Panc1 (cell line): ENCODE data around the gene AMFR. TPM values are rescaled to one million over a fixed set of nuclear protein-coding genes. Genes with fewer than 3 reads are reported as not detected.

Experiments
- ATAC-seq: fragments of 200-7000 bp; cut with Tn5 transposase; 2 replicates; pipeline ENCODE4 v1.9.1; 2020; ENCODE audit warnings: mild to moderate bottlenecking, moderate library complexity
- BruUV-seq: library from RNA; stranded (reverse); fragments of 400-500 nt; replicated peaks from 2 replicates; lab custom pipeline; 2021; lab: Mats Ljungman, UMichigan
- CTCF ChIA-PET: fragments of 300-600 bp; sonication (Branson Sonifier 250); formaldehyde crosslinking; loops from one replicate; lab custom pipeline; 2022; ENCODE audit warnings: antibody characterized with exemption; lab: Charles Lee
- POLR2A ChIA-PET: fragments of 300-600 bp; sonication (Branson Sonifier 250); formaldehyde crosslinking; loops from one replicate; lab custom pipeline; 2022; ENCODE audit warnings: antibody characterized with exemption; lab: Charles Lee
- DNase-seq: peaks from one replicate; pipeline ENCODE4 v3.0.0-alpha.2; 2010; ENCODE audit warnings: low read depth, low spot score
- H3K27ac ChIP-seq: 2 replicates; pipeline ENCODE4 v1.5.1; 2011; ENCODE audit warnings: mild to moderate bottlenecking, low read length, inconsistent platforms
- H3K27me3 ChIP-seq: fragments of 200-500 bp; sonication (Bioruptor generic); 2 replicates; pipeline ENCODE4 v1.6.0; 2014; ENCODE audit warnings: low read length, inconsistent platforms; ENCODE audit not compliant: control insufficient read depth, insufficient read depth
- H3K36me3 ChIP-seq: fragments of 200-500 bp; sonication (Bioruptor generic); 2 replicates; pipeline ENCODE4 v1.5.1; 2014; ENCODE audit warnings: inconsistent platforms, mild to moderate bottlenecking, low read length, moderate library complexity; ENCODE audit not compliant: control insufficient read depth, insufficient read depth
- H3K4me1 ChIP-seq: 2 replicates; pipeline ENCODE4 v1.5.1; 2011; ENCODE audit warnings: inconsistent platforms, mild to moderate bottlenecking, low read length, moderate library complexity; ENCODE audit not compliant: control insufficient read depth, insufficient read depth
- H3K4me3 ChIP-seq, 2 experiments: 2 replicates each; pipeline ENCODE4 v1.5.1; 2011 to 2012; ENCODE audit warnings: low read depth in 2 of 2, low read length in 2 of 2, mild to moderate bottlenecking in 2 of 2, inconsistent platforms in 1 of 2, moderate library complexity in 1 of 2
- H3K9me3 ChIP-seq: fragments of 200-500 bp; sonication (Bioruptor generic); 2 replicates; pipeline ENCODE4 v1.5.1; 2014; ENCODE audit warnings: low read depth, mild to moderate bottlenecking, inconsistent platforms, low read length, moderate library complexity; ENCODE audit not compliant: control insufficient read depth, insufficient read depth
- POLR2AphosphoS5 ChIP-seq: IDR thresholded peaks from 2 replicates; pipeline ENCODE4 v1.6.1; 2012; ENCODE audit warnings: mild to moderate bottlenecking, low read depth, low read length, moderate library complexity
- SIN3A ChIP-seq: IDR thresholded peaks from 2 replicates; pipeline ENCODE4 v1.6.1; 2012; ENCODE audit warnings: low read depth, mild to moderate bottlenecking, low read length, moderate library complexity, borderline replicate concordance; ENCODE audit not compliant: insufficient read depth
- TCF7L2 ChIP-seq: IDR thresholded peaks from 2 replicates; pipeline ENCODE4 v1.6.1; 2011; ENCODE audit warnings: mild to moderate bottlenecking, low read depth, low read length, inconsistent platforms
- in situ Hi-C: cut with HindIII; loops from 2 replicates; pipeline ENCODE4 v1.10.0; 2016; ENCODE audit warnings: low sequenced_read_pairs, low pct_unique_long_range_greater_than_20kb
- intact Hi-C: fragments of 100-400 bp; cut with micrococcal nuclease; formaldehyde crosslinking; loops from one replicate; pipeline ENCODE4 v1.10.0; 2022; ENCODE audit not compliant: unreplicated experiment
- total RNA-seq: library from RNA; stranded (reverse); gene quantifications from one replicate; pipeline ENCODE4 v1.2.1, GENCODE V29; 2021; ENCODE audit not compliant: unreplicated experiment
- TF ChIP-seq, protein P1 (sequence below), 2 experiments: IDR thresholded peaks; 2 replicates each; pipeline ENCODE4 v1.6.1; 2011 to 2012; ENCODE audit warnings: low read depth in 2 of 2, control low read depth in 1 of 2, low read length in 1 of 2, mild to moderate bottlenecking in 1 of 2, moderate library complexity in 1 of 2; ENCODE audit not compliant: insufficient read depth in 1 of 2
- TF ChIP-seq, protein P2 (sequence below): fragments of 450-650 bp; IDR thresholded peaks from 2 replicates; pipeline ENCODE4 v1.5.1; 2017; ENCODE audit warnings: mild to moderate bottlenecking

The AMFR gene
- total RNA-seq, 1 experiment from 2014 or later: 89.6 TPM

DNA sequence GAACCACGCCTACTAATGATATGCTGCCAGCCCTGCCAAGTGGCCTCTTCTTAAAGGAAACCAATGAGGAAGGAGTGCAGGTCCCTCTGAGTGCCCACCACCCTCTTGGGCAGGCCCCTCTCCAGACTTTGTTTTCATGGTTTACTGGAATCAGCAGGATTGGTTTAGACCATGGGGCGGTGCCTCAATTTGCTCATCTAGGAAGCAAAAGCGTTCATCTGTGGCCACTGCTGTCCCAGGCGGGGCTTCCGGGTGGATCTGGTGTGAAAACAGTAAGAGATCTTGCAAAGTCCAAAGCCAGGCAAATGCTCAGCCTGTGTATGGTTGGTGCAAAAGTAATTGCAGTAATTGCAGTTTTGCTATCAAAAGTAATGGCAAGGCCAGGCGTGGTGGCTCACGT, 71.3 kb downstream of the AMFR start:
- no peaks in the 10 kb centered on the region for H3K36me3 ChIP-seq
- no TSS peak for BruUV-seq
- H3K4me1 ChIP-seq: peaks cover 11% of the 10 kb centered on the region
- H3K27ac ChIP-seq: no peak overlapping the region
- ATAC-seq (no peak), DNase-seq (no peak)
- intact Hi-C loops: no loop called here
- POLR2A ChIA-PET: no interaction called here
- H3K9me3 ChIP-seq: no peaks in the 10 kb centered on the region
- no peak overlapping the region for H3K4me3 ChIP-seq
- CTCF ChIA-PET: no interaction called here
- TF ChIP-seq POLR2AphosphoS5: no peak
- TF ChIP-seq, protein P1, sequence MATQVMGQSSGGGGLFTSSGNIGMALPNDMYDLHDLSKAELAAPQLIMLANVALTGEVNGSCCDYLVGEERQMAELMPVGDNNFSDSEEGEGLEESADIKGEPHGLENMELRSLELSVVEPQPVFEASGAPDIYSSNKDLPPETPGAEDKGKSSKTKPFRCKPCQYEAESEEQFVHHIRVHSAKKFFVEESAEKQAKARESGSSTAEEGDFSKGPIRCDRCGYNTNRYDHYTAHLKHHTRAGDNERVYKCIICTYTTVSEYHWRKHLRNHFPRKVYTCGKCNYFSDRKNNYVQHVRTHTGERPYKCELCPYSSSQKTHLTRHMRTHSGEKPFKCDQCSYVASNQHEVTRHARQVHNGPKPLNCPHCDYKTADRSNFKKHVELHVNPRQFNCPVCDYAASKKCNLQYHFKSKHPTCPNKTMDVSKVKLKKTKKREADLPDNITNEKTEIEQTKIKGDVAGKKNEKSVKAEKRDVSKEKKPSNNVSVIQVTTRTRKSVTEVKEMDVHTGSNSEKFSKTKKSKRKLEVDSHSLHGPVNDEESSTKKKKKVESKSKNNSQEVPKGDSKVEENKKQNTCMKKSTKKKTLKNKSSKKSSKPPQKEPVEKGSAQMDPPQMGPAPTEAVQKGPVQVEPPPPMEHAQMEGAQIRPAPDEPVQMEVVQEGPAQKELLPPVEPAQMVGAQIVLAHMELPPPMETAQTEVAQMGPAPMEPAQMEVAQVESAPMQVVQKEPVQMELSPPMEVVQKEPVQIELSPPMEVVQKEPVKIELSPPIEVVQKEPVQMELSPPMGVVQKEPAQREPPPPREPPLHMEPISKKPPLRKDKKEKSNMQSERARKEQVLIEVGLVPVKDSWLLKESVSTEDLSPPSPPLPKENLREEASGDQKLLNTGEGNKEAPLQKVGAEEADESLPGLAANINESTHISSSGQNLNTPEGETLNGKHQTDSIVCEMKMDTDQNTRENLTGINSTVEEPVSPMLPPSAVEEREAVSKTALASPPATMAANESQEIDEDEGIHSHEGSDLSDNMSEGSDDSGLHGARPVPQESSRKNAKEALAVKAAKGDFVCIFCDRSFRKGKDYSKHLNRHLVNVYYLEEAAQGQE (IDR thresholded peaks at IDR 0.05; ENCODE audit: insufficient read depth in 1 of 2, low read depth in 2 of 2, low read length in 1 of 2): no peak
- TF ChIP-seq SIN3A: no peak
- TF ChIP-seq, protein P2, sequence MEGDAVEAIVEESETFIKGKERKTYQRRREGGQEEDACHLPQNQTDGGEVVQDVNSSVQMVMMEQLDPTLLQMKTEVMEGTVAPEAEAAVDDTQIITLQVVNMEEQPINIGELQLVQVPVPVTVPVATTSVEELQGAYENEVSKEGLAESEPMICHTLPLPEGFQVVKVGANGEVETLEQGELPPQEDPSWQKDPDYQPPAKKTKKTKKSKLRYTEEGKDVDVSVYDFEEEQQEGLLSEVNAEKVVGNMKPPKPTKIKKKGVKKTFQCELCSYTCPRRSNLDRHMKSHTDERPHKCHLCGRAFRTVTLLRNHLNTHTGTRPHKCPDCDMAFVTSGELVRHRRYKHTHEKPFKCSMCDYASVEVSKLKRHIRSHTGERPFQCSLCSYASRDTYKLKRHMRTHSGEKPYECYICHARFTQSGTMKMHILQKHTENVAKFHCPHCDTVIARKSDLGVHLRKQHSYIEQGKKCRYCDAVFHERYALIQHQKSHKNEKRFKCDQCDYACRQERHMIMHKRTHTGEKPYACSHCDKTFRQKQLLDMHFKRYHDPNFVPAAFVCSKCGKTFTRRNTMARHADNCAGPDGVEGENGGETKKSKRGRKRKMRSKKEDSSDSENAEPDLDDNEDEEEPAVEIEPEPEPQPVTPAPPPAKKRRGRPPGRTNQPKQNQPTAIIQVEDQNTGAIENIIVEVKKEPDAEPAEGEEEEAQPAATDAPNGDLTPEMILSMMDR: no peak
- TF ChIP-seq TCF7L2: no peak
- in situ Hi-C loops: no loop called here
- no peaks in the 10 kb centered on the region for H3K27me3 ChIP-seq

DNA sequence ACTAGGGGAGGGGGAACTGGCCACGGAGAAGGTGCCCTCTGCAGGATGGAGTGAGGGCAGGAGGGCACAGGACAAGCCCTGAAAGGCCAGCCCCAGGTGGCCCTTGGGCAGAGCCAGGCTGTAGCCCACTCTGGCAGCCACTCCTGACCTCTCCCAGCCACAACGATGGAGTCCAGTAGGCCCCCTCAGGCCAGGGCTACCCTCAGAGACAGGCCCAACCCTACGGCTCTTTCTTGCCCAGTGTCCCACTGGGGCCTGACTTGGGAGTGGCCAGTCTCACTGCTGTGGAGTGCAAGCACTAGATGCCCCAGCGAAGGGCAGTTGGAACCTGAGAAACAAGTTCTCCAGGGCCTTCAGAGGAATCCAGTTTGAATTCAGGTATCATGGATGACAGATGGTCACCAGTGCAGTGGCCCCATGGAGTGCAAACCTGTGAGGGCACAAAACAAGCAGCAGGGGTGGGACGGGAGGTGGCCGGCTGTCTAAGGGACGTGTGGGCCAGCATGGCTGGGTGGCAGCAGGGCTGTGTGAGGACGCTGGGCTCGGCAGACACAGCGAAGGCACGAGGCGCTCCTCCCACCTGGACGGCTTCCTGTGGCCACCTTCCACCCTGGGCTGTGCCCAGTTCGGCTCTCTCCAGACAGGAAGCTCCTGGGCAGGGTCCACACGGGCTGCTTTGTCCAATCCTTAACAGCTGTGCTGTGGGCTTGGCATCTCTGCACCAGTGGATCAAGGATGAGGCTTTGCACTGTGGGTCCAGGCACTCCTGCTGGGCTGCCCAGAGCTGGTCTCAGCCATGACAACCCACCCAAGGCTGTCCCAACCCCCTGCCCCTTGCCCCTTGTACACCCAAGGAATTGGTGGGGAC, 72.1 kb downstream of the AMFR start:
- H3K27me3 ChIP-seq: no peaks in the 10 kb centered on the region
- no peak for TF ChIP-seq TCF7L2
- no peak for TF ChIP-seq SIN3A
- ChIA-PET CTCF (no interaction called here), POLR2A (no interaction called here)
- no peaks in the 10 kb centered on the region for H3K9me3 ChIP-seq
- H3K36me3 ChIP-seq: no peaks in the 10 kb centered on the region
- in situ Hi-C loops: no loop called here
- DNase-seq (no peak), ATAC-seq (no peak)
- no peak overlapping the region for H3K4me3 ChIP-seq
- intact Hi-C loops: no loop called here
- no peak overlapping the region for H3K27ac ChIP-seq
- H3K4me1 ChIP-seq: peaks cover 11% of the 10 kb centered on the region
- no TSS peak for BruUV-seq
